ENCODE results near the gene PAX5.

DNA sequence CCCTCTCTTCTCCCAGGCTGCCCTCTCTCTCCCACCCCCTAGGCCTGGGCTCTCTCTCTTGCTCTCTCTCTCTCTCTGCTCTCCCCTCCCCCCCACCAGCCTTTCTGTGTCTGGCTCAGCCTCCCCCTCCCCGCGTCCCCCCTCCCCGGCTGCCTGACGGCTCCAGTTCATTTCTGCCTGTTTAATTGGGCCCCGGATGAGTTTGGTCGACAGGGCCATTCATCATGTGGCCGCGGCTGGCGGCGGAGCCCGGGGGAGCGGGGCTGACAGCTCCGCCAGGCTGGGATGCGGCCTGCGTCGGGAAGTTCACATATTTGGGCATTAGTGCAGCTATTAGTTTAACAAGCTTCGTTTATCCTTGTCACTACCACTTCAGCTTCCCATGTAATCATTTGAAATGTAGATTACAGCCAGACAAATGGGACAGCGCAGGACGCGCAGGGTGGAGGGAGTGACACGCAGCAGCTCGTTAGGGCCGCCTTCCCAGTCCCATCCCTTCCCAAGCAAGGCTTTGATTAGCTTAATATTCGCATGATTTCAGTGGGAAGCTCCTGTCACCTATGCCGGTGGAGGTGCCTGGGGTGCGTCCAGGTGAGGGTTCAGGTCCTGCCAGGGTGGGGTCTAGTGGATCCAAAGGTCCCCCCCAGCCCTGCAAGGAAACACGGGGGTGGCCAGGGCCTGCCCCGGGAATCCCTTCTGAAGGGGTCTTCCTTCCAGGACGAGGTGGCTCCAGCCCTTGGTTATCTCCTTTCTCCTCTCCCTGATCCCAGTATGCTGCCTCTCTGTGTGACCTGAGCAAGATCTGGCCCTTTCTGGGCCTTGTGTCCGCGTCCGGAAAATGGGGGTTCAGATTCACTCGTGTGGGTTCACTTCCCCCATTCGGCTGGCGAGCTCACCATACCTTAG lies 214.8 kb downstream of the PAX5 start:
- no peak for TF ChIP-seq REPIN1 (tag by site-specific recombination; IDR thresholded peaks at IDR 0.05; ENCODE audit: low read depth)
- TF ChIP-seq, protein P1, sequence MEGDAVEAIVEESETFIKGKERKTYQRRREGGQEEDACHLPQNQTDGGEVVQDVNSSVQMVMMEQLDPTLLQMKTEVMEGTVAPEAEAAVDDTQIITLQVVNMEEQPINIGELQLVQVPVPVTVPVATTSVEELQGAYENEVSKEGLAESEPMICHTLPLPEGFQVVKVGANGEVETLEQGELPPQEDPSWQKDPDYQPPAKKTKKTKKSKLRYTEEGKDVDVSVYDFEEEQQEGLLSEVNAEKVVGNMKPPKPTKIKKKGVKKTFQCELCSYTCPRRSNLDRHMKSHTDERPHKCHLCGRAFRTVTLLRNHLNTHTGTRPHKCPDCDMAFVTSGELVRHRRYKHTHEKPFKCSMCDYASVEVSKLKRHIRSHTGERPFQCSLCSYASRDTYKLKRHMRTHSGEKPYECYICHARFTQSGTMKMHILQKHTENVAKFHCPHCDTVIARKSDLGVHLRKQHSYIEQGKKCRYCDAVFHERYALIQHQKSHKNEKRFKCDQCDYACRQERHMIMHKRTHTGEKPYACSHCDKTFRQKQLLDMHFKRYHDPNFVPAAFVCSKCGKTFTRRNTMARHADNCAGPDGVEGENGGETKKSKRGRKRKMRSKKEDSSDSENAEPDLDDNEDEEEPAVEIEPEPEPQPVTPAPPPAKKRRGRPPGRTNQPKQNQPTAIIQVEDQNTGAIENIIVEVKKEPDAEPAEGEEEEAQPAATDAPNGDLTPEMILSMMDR (tag by site-specific recombination; IDR thresholded peaks at IDR 0.05): no peak
- TF ChIP-seq MEIS1 (CRISPR knock-in tag; IDR thresholded peaks at IDR 0.05; ENCODE audit: borderline replicate concordance): no peak
- no peak for TF ChIP-seq ZNF558 (tag by site-specific recombination; IDR thresholded peaks at IDR 0.05)
- TF ChIP-seq ZBTB8A (tag by site-specific recombination; IDR thresholded peaks at IDR 0.05): no peak
- TF ChIP-seq WT1 (tag by site-specific recombination; IDR thresholded peaks at IDR 0.05): no peak
- no peak for TF ChIP-seq ZNF76 (tag by site-specific recombination; IDR thresholded peaks at IDR 0.05; ENCODE audit: borderline replicate concordance, low read depth)
- TF ChIP-seq ZNF274 (IDR thresholded peaks at IDR 0.05; ENCODE audit: low read length): no peak
- no peak for TF ChIP-seq ZNF274 (tag by site-specific recombination; IDR thresholded peaks at IDR 0.05; ENCODE audit: borderline replicate concordance)
- TF ChIP-seq SP2 (tag by site-specific recombination; IDR thresholded peaks at IDR 0.05): no peak
- TF ChIP-seq, protein P2, sequence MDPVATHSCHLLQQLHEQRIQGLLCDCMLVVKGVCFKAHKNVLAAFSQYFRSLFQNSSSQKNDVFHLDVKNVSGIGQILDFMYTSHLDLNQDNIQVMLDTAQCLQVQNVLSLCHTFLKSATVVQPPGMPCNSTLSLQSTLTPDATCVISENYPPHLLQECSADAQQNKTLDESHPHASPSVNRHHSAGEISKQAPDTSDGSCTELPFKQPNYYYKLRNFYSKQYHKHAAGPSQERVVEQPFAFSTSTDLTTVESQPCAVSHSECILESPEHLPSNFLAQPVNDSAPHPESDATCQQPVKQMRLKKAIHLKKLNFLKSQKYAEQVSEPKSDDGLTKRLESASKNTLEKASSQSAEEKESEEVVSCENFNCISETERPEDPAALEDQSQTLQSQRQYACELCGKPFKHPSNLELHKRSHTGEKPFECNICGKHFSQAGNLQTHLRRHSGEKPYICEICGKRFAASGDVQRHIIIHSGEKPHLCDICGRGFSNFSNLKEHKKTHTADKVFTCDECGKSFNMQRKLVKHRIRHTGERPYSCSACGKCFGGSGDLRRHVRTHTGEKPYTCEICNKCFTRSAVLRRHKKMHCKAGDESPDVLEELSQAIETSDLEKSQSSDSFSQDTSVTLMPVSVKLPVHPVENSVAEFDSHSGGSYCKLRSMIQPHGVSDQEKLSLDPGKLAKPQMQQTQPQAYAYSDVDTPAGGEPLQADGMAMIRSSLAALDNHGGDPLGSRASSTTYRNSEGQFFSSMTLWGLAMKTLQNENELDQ (tag by site-specific recombination; IDR thresholded peaks at IDR 0.05; ENCODE audit: low read depth): no peak
- TF ChIP-seq ZNF37A (tag by site-specific recombination; IDR thresholded peaks at IDR 0.05): no peak
- TF ChIP-seq, protein P3, sequence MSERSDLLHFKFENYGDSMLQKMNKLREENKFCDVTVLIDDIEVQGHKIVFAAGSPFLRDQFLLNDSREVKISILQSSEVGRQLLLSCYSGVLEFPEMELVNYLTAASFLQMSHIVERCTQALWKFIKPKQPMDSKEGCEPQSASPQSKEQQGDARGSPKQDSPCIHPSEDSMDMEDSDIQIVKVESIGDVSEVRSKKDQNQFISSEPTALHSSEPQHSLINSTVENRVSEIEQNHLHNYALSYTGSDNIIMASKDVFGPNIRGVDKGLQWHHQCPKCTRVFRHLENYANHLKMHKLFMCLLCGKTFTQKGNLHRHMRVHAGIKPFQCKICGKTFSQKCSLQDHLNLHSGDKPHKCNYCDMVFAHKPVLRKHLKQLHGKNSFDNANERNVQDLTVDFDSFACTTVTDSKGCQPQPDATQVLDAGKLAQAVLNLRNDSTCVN (tag by site-specific recombination; optimal IDR thresholded peaks at IDR 0.05): no peak
- TF ChIP-seq ZNF214 (tag by site-specific recombination; IDR thresholded peaks at IDR 0.05; ENCODE audit: borderline replicate concordance): no peak

All from HEK293 (cell line).